ENCODE results near the gene REXO1.

Gene REXO1

GRCh38 chr19:1857648-1858326, 9.5 kb upstream of the REXO1 start:
- peaks cover 49 to 99% (median 65%) of the 10 kb centered on the region in 11 experiments for H4K20me1 ChIP-seq
- H3K4me1 ChIP-seq, result peaks cover 58 to 85% (median 82%) of the 10 kb centered on the region in 10 experiments
- H3K27ac ChIP-seq, result peak overlapping the region; percentile 76 to 99 (median 96)

GRCh38 chr19:1856698-1857603, 8.7 kb upstream of the REXO1 start:
- Histone ChIP-seq H3K9me3 (replicated peaks in 1 of 11) (no peaks in the 10 kb centered on the region), H3K4me2 (peak overlapping the region; percentile 98 to 100 (median 99)), H3K36me3 (peaks cover 0 to 9% (median 6%) of the 10 kb centered on the region in 11 experiments; a peak in 13 of 22 replicates), H3K9ac (peak overlapping the region; percentile 87 to 98 (median 93)), H3K27ac (peak overlapping the region; percentile 81 to 99 (median 96)), H3K4me1 (peaks cover 66 to 93% (median 90%) of the 10 kb centered on the region in 10 experiments), H4K20me1 (peaks cover 44 to 99% (median 68%) of the 10 kb centered on the region in 11 experiments), H3K27me3 (no peaks in the 10 kb centered on the region), H3K4me3 (peak overlapping the region; percentile 61 to 100 (median 84))
- TF ChIP-seq Cebpa-rat (IDR thresholded peaks at IDR 0.05), result no peak

More at GRCh38 chr19:1857648-1858326, 9.5 kb upstream of the REXO1 start:
- Histone ChIP-seq H3K4me2 (peak overlapping the region; percentile 98 to 100 (median 99)), H3K36me3 (peaks cover 0 to 9% (median 6%) of the 10 kb centered on the region in 11 experiments; a peak in 13 of 22 replicates), H3K9ac (peak overlapping the region; percentile 87 to 98 (median 93)), H3K4me3 (peak overlapping the region; percentile 61 to 100 (median 84)), H3K9me3 (replicated peaks in 1 of 11) (no peaks in the 10 kb centered on the region), H3K27me3 (no peaks in the 10 kb centered on the region)
- TF ChIP-seq Cebpa-rat (IDR thresholded peaks at IDR 0.05), result no peak

- peaks cover 38 to 99% (median 67%) of the 10 kb centered on the region in 11 experiments for H4K20me1 ChIP-seq
- H3K27me3 ChIP-seq, result no peaks in the 10 kb centered on the region
- H3K36me3 ChIP-seq, result peaks cover 0 to 9% (median 6%) of the 10 kb centered on the region in 11 experiments; a peak in 13 of 22 replicates
- H3K27ac ChIP-seq, result peak overlapping the region; percentile 81 to 99 (median 96)
- H3K9ac ChIP-seq, result peak overlapping the region; percentile 87 to 98 (median 93)
- H3K4me2 ChIP-seq, result peak overlapping the region; percentile 98 to 100 (median 99)
- H3K4me1 ChIP-seq, result peaks cover 73 to 97% (median 94%) of the 10 kb centered on the region in 10 experiments
- peak overlapping the region; percentile 61 to 100 (median 84) for H3K4me3 ChIP-seq
- no peak for TF ChIP-seq Cebpa-rat (IDR thresholded peaks at IDR 0.05)
- H3K9me3 ChIP-seq (replicated peaks in 1 of 11), result no peaks in the 10 kb centered on the region
Observed at GRCh38 chr19:1856345-1856697, 8.0 kb upstream of the REXO1 start.

- TF ChIP-seq Cebpa-rat (IDR thresholded peaks at IDR 0.05), result no peak
- Histone ChIP-seq H3K36me3 (peaks cover 0 to 14% (median 7%) of the 10 kb centered on the region in 11 experiments; a peak in 14 of 22 replicates), H3K4me2 (peak overlapping the region; percentile 98 to 100 (median 99)), H3K27ac (peak overlapping the region; percentile 81 to 99 (median 96)), H3K4me3 (peak overlapping the region; percentile 61 to 100 (median 84)), H3K9ac (peak overlapping the region; percentile 87 to 98 (median 93)), H4K20me1 (peaks cover 33 to 99% (median 64%) of the 10 kb centered on the region in 11 experiments), H3K27me3 (no peaks in the 10 kb centered on the region), H3K4me1 (peaks cover 74 to 97% (median 94%) of the 10 kb centered on the region in 10 experiments), H3K9me3 (replicated peaks in 1 of 11) (no peaks in the 10 kb centered on the region)
Observed at GRCh38 chr19:1855828-1856255, 7.6 kb upstream of the REXO1 start.

GRCh38 chr19:1855040-1855827, 7.0 kb upstream of the REXO1 start:
- Histone ChIP-seq H3K4me2 (peak overlapping the region; percentile 98 to 100 (median 99)), H3K36me3 (peaks cover 0 to 17% (median 7%) of the 10 kb centered on the region in 11 experiments; a peak in 14 of 22 replicates), H3K4me3 (peak overlapping the region; percentile 61 to 100 (median 84)), H3K27me3 (no peaks in the 10 kb centered on the region), H3K4me1 (peaks cover 74 to 96% (median 91%) of the 10 kb centered on the region in 10 experiments), H3K9ac (peak overlapping the region; percentile 87 to 98 (median 93)), H3K27ac (peak overlapping the region; percentile 81 to 99 (median 96)), H3K9me3 (replicated peaks in 1 of 11) (no peaks in the 10 kb centered on the region), H4K20me1 (peaks cover 27 to 99% (median 59%) of the 10 kb centered on the region in 11 experiments)
- TF ChIP-seq Cebpa-rat (IDR thresholded peaks at IDR 0.05), result no peak

- Histone ChIP-seq H3K9ac (peak overlapping the region; percentile 73 to 98 (median 88)), H4K20me1 (peaks cover 20 to 99% (median 59%) of the 10 kb centered on the region in 11 experiments), H3K27ac (peak overlapping the region; percentile 64 to 99 (median 96)), H3K4me3 (peak overlapping the region; percentile 44 to 100 (median 58)), H3K4me1 (peaks cover 73 to 97% (median 91%) of the 10 kb centered on the region in 10 experiments), H3K36me3 (peaks cover 0 to 17% (median 7%) of the 10 kb centered on the region in 11 experiments; a peak in 14 of 22 replicates), H3K4me2 (peak overlapping the region; percentile 98 to 100 (median 99)), H3K9me3 (replicated peaks in 1 of 11) (no peaks in the 10 kb centered on the region), H3K27me3 (no peaks in the 10 kb centered on the region)
- no peak for TF ChIP-seq Cebpa-rat (IDR thresholded peaks at IDR 0.05)
Observed at GRCh38 chr19:1854542-1855039, 6.3 kb upstream of the REXO1 start.

- peaks cover 0 to 17% (median 7%) of the 10 kb centered on the region in 11 experiments; a peak in 14 of 22 replicates for H3K36me3 ChIP-seq
- peaks cover 15 to 99% (median 59%) of the 10 kb centered on the region in 11 experiments for H4K20me1 ChIP-seq
- TF ChIP-seq Cebpa-rat (IDR thresholded peaks at IDR 0.05), result no peak
- peak overlapping the region; percentile 98 to 100 (median 99) for H3K4me2 ChIP-seq
- H3K27ac ChIP-seq, result peak overlapping the region; percentile 64 to 99 (median 96); a peak in 21 of 22 replicates
- H3K9me3 ChIP-seq (replicated peaks in 1 of 11), result no peaks in the 10 kb centered on the region
- peaks cover 72 to 97% (median 91%) of the 10 kb centered on the region in 10 experiments for H3K4me1 ChIP-seq
- peak overlapping the region; percentile 44 to 100 (median 58) for H3K4me3 ChIP-seq
- peak overlapping the region; percentile 73 to 98 (median 88) for H3K9ac ChIP-seq
- H3K27me3 ChIP-seq, result no peaks in the 10 kb centered on the region
Observed at GRCh38 chr19:1854039-1854541, 5.8 kb upstream of the REXO1 start.
